Esophagus squamous epithelium (tissue), 4 donors: ENCODE results near the gene ANLN.

Experiments
- POLR2A ChIP-seq, 4 donors: fragments of 450-650 bp; IDR thresholded peaks; one replicate each; pipeline ENCODE4 v1.6.1; 2017; ENCODE audit warnings: antibody characterized with exemption in 4 of 4, mild to moderate bottlenecking in 4 of 4, moderate library complexity in 3 of 4
- TF ChIP-seq, protein P1 (sequence below), 6 experiments: fragments of 450-650 bp in 4 of 6; fragments of 200-600 bp in 2 of 6; sonication (generic) in 2 of 6; IDR thresholded peaks; one replicate each; pipeline ENCODE4 v1.5.1; 2016 to 2019; ENCODE audit warnings: antibody characterized with exemption in 6 of 6, mild to moderate bottlenecking in 4 of 6, moderate library complexity in 4 of 6

GRCh38 chr7:36400606-36401005 is 10.9 kb downstream of the ANLN start:
- TF ChIP-seq, protein P1, sequence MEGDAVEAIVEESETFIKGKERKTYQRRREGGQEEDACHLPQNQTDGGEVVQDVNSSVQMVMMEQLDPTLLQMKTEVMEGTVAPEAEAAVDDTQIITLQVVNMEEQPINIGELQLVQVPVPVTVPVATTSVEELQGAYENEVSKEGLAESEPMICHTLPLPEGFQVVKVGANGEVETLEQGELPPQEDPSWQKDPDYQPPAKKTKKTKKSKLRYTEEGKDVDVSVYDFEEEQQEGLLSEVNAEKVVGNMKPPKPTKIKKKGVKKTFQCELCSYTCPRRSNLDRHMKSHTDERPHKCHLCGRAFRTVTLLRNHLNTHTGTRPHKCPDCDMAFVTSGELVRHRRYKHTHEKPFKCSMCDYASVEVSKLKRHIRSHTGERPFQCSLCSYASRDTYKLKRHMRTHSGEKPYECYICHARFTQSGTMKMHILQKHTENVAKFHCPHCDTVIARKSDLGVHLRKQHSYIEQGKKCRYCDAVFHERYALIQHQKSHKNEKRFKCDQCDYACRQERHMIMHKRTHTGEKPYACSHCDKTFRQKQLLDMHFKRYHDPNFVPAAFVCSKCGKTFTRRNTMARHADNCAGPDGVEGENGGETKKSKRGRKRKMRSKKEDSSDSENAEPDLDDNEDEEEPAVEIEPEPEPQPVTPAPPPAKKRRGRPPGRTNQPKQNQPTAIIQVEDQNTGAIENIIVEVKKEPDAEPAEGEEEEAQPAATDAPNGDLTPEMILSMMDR (IDR thresholded peaks at IDR 0.05), result no peak
- TF ChIP-seq POLR2A (IDR thresholded peaks at IDR 0.05), result no peak
